ENCODE results near the gene NDUFAF2.

NDUFAF2 gene

DNA sequence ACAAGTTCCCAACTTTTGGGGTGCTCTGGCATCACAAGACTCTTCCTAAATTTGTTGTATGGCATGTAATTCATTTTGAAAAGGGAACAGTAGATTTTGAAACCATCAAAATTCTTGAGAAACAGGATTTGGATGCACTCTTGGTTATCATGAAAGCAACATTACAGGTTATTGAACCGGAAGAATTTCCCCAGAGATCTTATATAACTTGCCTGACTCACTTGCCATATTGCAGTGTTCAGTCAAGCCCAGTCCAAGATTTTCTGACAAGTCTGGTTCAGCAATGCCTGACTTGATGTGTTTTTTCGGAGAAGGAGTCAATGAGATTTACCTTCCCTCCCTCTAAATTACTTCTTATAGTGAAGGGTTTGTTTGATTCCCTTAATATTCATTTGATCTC is 185.3 kb downstream of the NDUFAF2 start:
- TF ChIP-seq, protein P1, sequence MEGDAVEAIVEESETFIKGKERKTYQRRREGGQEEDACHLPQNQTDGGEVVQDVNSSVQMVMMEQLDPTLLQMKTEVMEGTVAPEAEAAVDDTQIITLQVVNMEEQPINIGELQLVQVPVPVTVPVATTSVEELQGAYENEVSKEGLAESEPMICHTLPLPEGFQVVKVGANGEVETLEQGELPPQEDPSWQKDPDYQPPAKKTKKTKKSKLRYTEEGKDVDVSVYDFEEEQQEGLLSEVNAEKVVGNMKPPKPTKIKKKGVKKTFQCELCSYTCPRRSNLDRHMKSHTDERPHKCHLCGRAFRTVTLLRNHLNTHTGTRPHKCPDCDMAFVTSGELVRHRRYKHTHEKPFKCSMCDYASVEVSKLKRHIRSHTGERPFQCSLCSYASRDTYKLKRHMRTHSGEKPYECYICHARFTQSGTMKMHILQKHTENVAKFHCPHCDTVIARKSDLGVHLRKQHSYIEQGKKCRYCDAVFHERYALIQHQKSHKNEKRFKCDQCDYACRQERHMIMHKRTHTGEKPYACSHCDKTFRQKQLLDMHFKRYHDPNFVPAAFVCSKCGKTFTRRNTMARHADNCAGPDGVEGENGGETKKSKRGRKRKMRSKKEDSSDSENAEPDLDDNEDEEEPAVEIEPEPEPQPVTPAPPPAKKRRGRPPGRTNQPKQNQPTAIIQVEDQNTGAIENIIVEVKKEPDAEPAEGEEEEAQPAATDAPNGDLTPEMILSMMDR (IDR thresholded peaks at IDR 0.05; ENCODE audit: insufficient read depth, low read depth, low read length, missing control alignments), result no peak
- no peak overlapping the region for H3K4me3 ChIP-seq (ENCODE audit: low read length)
- peak; percentile 38 for DNase-seq (ENCODE audit: low read depth)

DNA sequence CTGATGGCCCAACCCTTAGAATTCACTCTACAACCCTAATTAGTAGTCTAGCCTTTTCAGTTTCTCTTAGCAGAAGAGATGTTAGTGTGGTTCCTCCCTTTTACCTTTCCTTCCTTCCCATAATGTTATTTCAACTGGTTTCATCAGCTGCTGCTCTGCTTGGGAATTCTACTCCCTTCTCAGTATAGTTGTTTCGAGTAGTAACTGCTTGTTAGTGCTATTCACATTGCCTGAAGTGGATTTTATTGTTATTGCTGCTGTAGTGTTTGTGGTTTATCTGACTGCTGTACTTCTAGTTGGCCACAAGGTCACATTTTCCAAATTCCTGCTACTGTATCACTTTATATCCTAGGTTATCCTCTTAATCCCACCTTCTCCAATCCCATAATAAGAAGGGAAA is 187.6 kb downstream of the NDUFAF2 start:
- H3K4me3 ChIP-seq (ENCODE audit: low read length), result no peak overlapping the region
- DNase-seq (ENCODE audit: low read depth), result no peak
- TF ChIP-seq, protein P1 (IDR thresholded peaks at IDR 0.05; ENCODE audit: insufficient read depth, low read depth, low read length, missing control alignments), result no peak

DNA sequence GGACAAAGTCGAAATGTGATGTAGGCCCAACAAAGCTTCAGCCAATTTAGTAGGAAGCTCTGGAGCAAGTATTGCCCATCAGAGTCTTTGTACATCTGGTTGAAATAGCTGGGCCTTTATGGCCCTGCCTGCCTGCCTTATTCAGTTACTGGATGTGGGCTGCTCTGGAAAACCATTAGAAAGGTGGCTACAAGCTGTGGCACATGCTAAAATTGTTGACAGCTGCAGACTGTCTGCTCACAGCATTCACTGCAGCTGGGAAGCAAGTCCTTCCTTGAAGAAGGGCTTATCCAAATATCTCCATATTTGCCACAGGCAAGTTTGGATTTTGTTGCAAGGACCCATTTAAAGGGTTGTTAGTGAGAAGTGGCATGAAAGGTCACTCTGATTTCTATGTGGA is 192.8 kb downstream of the NDUFAF2 start:
- no peak overlapping the region for H3K4me3 ChIP-seq (ENCODE audit: low read length)
- no peak for DNase-seq (ENCODE audit: low read depth)
- TF ChIP-seq, protein P1 (IDR thresholded peaks at IDR 0.05; ENCODE audit: insufficient read depth, low read depth, low read length, missing control alignments), result no peak

DNA sequence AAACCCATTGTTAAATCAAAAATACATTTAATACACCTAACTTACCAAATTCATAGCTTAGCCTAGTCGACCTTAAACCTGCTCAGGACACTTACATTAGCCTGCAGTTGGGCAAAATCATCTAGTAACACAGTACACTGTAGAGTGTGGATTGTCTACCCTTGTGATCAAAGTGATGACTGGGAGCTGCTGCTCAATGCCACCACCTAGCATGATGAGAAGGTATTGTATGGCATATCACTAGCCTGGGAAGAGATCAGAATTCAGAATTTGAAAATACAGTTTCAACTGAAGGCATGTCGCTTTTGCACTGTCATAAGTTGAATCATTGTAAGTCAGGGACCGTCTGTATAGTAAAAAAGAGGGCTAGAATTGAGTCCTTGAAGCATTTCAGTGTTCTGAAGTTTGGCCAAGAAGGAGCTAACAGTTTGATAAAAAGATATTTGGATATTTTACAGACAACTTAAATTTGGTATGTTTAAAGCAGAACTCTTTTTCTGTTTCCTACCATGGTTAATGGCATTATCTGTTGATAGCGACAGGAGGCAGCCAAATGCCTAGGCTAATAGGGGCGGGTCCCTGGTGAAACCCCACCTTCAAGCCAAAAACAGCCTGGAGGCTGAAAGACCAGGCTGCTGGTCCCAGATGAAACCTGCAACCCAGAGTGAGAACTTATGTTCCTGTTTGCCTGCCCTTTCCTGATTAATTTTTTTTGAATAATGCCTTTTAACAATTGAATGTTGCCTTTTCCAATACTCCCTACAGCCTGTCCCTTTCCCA is 194.3 kb downstream of the NDUFAF2 start:
- TF ChIP-seq, protein P1 (IDR thresholded peaks at IDR 0.05; ENCODE audit: insufficient read depth, low read depth, low read length, missing control alignments), result peak; percentile 57
- peak; percentile 27 for DNase-seq (ENCODE audit: low read depth)
- no peak overlapping the region for H3K4me3 ChIP-seq (ENCODE audit: low read length)

DNA sequence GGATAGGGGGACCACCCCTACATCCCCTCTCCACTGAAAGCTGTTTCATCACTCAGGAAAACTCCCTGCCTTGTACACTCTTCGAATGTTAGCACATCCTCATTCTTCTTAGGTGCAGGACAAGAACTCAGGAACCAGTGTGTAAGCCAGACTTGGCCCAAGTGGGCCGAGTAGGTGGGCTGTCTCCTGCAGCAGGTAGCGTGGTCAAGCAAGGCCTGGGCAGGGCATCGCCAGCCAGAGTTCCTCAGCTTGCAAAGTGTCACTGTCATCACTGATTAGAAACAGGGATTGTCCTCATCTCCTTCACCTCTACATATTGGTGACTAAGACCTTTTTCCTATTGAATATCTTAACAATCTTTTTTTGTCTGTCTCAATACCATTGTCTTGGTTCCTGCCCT is 194.9 kb downstream of the NDUFAF2 start:
- TF ChIP-seq, protein P1 (IDR thresholded peaks at IDR 0.05; ENCODE audit: insufficient read depth, low read depth, low read length, missing control alignments), result no peak
- no peak for DNase-seq (ENCODE audit: low read depth)
- H3K4me3 ChIP-seq (ENCODE audit: low read length), result no peak overlapping the region

DNA sequence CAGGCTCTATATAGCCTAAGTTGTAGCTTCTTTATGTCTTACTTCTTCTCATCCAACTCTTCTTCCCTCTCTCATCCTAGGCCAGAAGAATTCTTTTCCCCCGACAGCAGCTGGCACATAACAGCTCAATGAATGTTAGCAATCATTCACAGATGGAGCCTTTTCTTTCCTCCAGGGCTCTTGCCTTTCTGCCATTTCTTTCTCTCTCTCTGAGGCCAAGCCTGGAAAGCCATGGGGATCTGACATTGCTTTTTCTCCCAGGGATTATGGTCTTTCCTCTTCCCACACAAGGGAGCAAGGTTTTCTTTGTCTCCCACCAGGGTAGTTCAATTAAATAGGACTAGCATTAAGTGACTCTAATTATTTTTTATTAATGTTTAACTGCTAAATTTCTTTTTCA is 196.8 kb downstream of the NDUFAF2 start:
- TF ChIP-seq, protein P1 (IDR thresholded peaks at IDR 0.05; ENCODE audit: insufficient read depth, low read depth, low read length, missing control alignments), result no peak
- H3K4me3 ChIP-seq (ENCODE audit: low read length), result no peak overlapping the region
- DNase-seq (ENCODE audit: low read depth), result no peak

DNA sequence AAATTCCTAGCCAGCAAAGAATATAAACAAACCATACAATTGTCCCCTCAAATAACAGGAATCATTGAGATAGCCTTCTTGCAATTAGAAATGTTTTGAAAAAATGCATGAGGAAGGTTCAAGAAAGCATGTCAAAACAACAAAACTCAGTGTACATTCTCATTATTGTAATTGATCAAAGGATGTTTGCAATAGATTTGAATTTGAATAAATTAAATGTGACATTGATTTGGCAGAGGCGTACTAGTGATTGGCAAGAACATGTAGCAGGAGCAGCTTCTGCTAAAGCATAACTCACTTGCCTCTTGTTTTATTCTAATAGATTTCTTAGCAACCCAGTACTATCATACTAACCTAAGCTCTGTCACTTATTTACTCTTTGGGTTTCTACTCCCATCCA is 197.4 kb downstream of the NDUFAF2 start:
- no peak for DNase-seq (ENCODE audit: low read depth)
- no peak overlapping the region for H3K4me3 ChIP-seq (ENCODE audit: low read length)
- TF ChIP-seq, protein P1 (IDR thresholded peaks at IDR 0.05; ENCODE audit: insufficient read depth, low read depth, low read length, missing control alignments), result no peak

Data from epithelial cell of esophagus (primary cell).